Measurements from ENCODE around the gene EP400. TPM values are rescaled to one million over a fixed set of nuclear protein-coding genes. Genes with fewer than 3 reads are reported as not detected.

EP400 gene
- total RNA-seq, 1 experiment from 2014 or later = 61.7 TPM

- H4K91ac ChIP-seq (ENCODE audit: insufficient read length, low read depth, low read length) = no peak overlapping the region
- H2AK5ac ChIP-seq (ENCODE audit: insufficient read length, low read length) = no peak overlapping the region
- no peak overlapping the region for H2AFZ ChIP-seq (ENCODE audit: low read length)
- no peak overlapping the region for H3K56ac ChIP-seq (ENCODE audit: insufficient read length, low read depth, low read length)
- H3K18ac ChIP-seq (ENCODE audit: insufficient read length, low read depth, low read length) = no peak overlapping the region
- H4K8ac ChIP-seq (replicated peaks; ENCODE audit: insufficient read length, low read depth, low read length) = no peak overlapping the region
- H3K4me2 ChIP-seq (ENCODE audit: insufficient read depth, insufficient read length, low read length) = no peak overlapping the region
- H2BK120ac ChIP-seq (ENCODE audit: low read depth, low read length, poor library complexity, severe bottlenecking) = no peak overlapping the region
- H3K4ac ChIP-seq (ENCODE audit: low read depth, low read length) = no peak overlapping the region
- H2BK12ac ChIP-seq (ENCODE audit: insufficient read length, low read depth, low read length) = no peak overlapping the region
- no peak for TF ChIP-seq CTCF (conservative IDR thresholded peaks at IDR 0.05)
- no peaks in the 10 kb centered on the region for H3K79me1 ChIP-seq (ENCODE audit: insufficient read depth, low read depth, low read length, poor library complexity, severe bottlenecking)
- Mint-ChIP-seq H3K27me3 (ENCODE audit: low read depth) (no peaks in the 10 kb centered on the region), H3K4me1 (no peaks in the 10 kb centered on the region), H3K36me3 (ENCODE audit: insufficient read depth in 1 of 3, low read depth in 3 of 3) (peaks cover 37 to 77% (median 68%) of the 10 kb centered on the region in 3 experiments), H3K27ac (no peak overlapping the region), H3K9me3 (peaks cover 3 to 6% of the 10 kb centered on the region in 2 experiments; a peak in 3 of 5 replicates), H3K4me3 (no peak overlapping the region)
- H3K27me3 ChIP-seq (ENCODE audit: insufficient read depth, low read length) = no peaks in the 10 kb centered on the region
- no peak overlapping the region for H3K9ac ChIP-seq (ENCODE audit: extremely low read depth, insufficient read length, low read length)
- H3K4me1 ChIP-seq (ENCODE audit: insufficient read depth, low read length) = no peaks in the 10 kb centered on the region
- H4K5ac ChIP-seq (ENCODE audit: insufficient read length, low read depth, low read length) = no peak overlapping the region
- no peak overlapping the region for H2BK15ac ChIP-seq (ENCODE audit: low read depth, low read length)
- WGBS (ENCODE audit: extremely low coverage, insufficient read length, low lambda C conversion rate) = 100% methylated on average over 1 of the region's 11 CpGs
- H3K9me3 ChIP-seq (ENCODE audit: control insufficient read depth, low read depth, low read length) = no peaks in the 10 kb centered on the region
- no peak overlapping the region for H3K27ac ChIP-seq (ENCODE audit: insufficient read length, low read depth, low read length)
- H3T11ph ChIP-seq (ENCODE audit: low read length) = no peak overlapping the region
- no peak for DNase-seq
- no peaks in the 10 kb centered on the region for H3K79me2 ChIP-seq (ENCODE audit: insufficient read depth, low read length)
- no peak overlapping the region for H3K14ac ChIP-seq (ENCODE audit: insufficient read depth, low read length)
- no peaks in the 10 kb centered on the region for H4K20me1 ChIP-seq (ENCODE audit: control insufficient read depth, insufficient read depth, insufficient read length)
- H3K23ac ChIP-seq (ENCODE audit: insufficient read length, low read depth, low read length) = no peak overlapping the region
- H3K23me2 ChIP-seq (ENCODE audit: insufficient read length, low read depth, low read length, poor library complexity, severe bottlenecking) = no peaks in the 10 kb centered on the region
- no peak overlapping the region for H2BK20ac ChIP-seq (ENCODE audit: low read depth, low read length, poor library complexity, severe bottlenecking)
- no peak overlapping the region for H2BK5ac ChIP-seq (ENCODE audit: insufficient read length, low read length)
These were observed 105.9 kb downstream of the EP400 start for GRCh38 chr12:132055535-132056096.
